ENCODE measurements around the gene MAP2K4.

MAP2K4 gene

DNA sequence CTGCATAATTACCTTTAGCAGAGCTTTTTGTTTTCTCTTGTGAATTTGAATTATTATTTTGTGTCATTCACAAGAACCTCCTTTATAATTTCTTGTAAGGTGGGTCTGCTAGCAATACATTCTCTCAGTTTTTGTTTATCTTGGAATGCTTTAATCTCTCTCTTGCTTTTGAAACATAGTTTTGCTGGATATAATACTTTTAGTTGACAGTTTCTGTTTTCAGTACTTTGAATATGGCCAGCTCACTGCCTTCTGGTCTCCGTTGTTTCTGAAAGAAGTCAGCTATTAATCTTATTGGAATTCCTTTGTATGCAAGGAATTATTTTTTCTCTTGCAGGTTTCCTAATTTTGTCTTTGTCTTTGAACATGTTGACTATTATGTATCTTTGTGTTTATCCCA is 167.0 kb downstream of the MAP2K4 start:
- no peak overlapping the region for H3K4me3 ChIP-seq (ENCODE audit: control insufficient read depth, low read depth, low read length)
- TF ChIP-seq, protein P1, sequence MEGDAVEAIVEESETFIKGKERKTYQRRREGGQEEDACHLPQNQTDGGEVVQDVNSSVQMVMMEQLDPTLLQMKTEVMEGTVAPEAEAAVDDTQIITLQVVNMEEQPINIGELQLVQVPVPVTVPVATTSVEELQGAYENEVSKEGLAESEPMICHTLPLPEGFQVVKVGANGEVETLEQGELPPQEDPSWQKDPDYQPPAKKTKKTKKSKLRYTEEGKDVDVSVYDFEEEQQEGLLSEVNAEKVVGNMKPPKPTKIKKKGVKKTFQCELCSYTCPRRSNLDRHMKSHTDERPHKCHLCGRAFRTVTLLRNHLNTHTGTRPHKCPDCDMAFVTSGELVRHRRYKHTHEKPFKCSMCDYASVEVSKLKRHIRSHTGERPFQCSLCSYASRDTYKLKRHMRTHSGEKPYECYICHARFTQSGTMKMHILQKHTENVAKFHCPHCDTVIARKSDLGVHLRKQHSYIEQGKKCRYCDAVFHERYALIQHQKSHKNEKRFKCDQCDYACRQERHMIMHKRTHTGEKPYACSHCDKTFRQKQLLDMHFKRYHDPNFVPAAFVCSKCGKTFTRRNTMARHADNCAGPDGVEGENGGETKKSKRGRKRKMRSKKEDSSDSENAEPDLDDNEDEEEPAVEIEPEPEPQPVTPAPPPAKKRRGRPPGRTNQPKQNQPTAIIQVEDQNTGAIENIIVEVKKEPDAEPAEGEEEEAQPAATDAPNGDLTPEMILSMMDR (IDR thresholded peaks at IDR 0.05; ENCODE audit: control insufficient read depth, insufficient read depth, low read depth, low read length, missing control alignments), result no peak
- no peak for DNase-seq (ENCODE audit: low read depth)

DNA sequence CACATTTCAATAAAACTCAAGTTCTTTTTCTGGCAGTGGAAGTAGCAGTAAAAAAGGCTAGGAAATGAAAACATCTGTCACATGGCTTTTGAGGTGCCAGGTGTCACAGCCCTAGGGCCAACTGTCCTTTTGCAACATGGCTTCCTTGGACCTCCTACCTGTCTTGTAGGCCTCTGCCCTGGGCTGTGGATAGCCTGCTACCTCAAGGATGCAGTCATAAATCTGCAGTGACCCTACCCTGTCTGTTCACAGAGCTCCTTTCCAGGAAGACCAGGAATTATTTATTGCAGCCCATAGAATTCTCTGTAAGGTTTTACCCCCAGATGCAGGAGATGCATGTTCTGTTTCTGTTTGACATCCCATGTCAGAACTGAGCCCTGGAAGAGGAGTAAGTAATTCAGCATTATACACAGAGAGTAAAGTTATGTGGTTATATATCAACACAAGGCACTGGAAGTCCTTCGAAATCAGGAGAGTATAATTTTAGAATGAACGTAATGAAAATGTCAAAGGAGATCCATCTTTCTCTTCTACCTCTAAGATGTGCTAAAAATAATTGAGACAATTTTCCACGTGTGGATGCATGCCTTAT is 172.6 kb downstream of the MAP2K4 start:
- DNase-seq (ENCODE audit: low read depth), result no peak
- H3K4me3 ChIP-seq (ENCODE audit: control insufficient read depth, low read depth, low read length), result no peak overlapping the region
- TF ChIP-seq, protein P1 (IDR thresholded peaks at IDR 0.05; ENCODE audit: control insufficient read depth, insufficient read depth, low read depth, low read length, missing control alignments), result no peak
